ENCODE results near the gene FER. TPM values are rescaled to one million over a fixed set of nuclear protein-coding genes. Genes with fewer than 3 reads are reported as not detected.
"Not testable (repeated sequence)": the region's sequence is repeated elsewhere in the genome, so short reads cannot be mapped to it uniquely, and the experiment has no call there.

Gene FER
- total RNA-seq, 1 experiment from 2014 or later, result 16.4 TPM

DNA sequence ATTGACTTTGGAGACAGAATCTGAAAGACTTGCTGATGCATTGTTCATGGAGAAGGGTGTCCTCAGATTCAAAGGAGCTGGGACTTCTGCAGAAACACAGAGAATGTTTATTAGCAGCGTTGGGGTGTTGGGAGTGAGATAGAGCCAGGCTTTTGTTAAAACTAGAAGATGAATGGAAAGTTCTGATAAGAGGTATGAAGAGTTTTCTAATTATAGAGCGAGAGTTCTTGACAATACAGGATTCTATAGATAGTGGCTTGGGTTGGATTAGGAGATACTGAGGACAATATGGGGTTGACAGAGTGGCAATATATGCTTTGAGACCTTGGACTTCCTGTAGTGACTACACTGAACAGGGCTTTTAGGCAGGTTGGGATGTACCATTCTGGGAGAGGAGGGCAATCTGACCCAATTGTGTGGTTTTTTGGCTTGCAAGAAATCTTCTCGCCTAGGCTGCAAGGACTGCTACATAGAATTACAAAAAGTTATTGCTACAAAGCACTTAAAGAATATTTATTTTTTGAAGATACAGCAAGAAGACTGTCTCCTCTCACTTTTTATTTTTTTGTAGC is 83.1 kb downstream of the FER start:
- Histone ChIP-seq H3K27ac (ENCODE audit: low read depth, low read length, poor library complexity, severe bottlenecking) (no peak overlapping the region), H3K9me3 (ENCODE audit: low read depth, low read length, poor library complexity, severe bottlenecking) (no peaks in the 10 kb centered on the region), H3K4me1 (ENCODE audit: insufficient read depth, low read length, poor library complexity, severe bottlenecking) (no peaks in the 10 kb centered on the region), H3K27me3 (replicated peaks; ENCODE audit: insufficient read depth, low read depth, low read length, poor library complexity) (no peaks in the 10 kb centered on the region), H3K36me3 (ENCODE audit: insufficient read depth, low read length, poor library complexity, severe bottlenecking) (no peaks in the 10 kb centered on the region), H3K4me3 (ENCODE audit: low read depth, low read length, poor library complexity, severe bottlenecking) (no peak overlapping the region)
- intact Hi-C loops (cut with micrococcal nuclease; ENCODE audit: unreplicated experiment), result no loop called here
- POLR2A ChIA-PET (ENCODE audit: low non-redundant PET), result no interaction called here
- CTCF ChIA-PET, result no interaction called here
- no TSS peak for BruUV-seq (replicated peaks)
- TF ChIP-seq EZH2 (IDR thresholded peaks at IDR 0.05; ENCODE audit: borderline replicate concordance, low read depth, low read length, poor library complexity, severe bottlenecking), result no peak
- TF ChIP-seq, protein P1, sequence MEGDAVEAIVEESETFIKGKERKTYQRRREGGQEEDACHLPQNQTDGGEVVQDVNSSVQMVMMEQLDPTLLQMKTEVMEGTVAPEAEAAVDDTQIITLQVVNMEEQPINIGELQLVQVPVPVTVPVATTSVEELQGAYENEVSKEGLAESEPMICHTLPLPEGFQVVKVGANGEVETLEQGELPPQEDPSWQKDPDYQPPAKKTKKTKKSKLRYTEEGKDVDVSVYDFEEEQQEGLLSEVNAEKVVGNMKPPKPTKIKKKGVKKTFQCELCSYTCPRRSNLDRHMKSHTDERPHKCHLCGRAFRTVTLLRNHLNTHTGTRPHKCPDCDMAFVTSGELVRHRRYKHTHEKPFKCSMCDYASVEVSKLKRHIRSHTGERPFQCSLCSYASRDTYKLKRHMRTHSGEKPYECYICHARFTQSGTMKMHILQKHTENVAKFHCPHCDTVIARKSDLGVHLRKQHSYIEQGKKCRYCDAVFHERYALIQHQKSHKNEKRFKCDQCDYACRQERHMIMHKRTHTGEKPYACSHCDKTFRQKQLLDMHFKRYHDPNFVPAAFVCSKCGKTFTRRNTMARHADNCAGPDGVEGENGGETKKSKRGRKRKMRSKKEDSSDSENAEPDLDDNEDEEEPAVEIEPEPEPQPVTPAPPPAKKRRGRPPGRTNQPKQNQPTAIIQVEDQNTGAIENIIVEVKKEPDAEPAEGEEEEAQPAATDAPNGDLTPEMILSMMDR (conservative IDR thresholded peaks at IDR 0.05; ENCODE audit: low read depth, low read length), result no peak
- DNase-seq (ENCODE audit: low spot score), result no peak

DNA sequence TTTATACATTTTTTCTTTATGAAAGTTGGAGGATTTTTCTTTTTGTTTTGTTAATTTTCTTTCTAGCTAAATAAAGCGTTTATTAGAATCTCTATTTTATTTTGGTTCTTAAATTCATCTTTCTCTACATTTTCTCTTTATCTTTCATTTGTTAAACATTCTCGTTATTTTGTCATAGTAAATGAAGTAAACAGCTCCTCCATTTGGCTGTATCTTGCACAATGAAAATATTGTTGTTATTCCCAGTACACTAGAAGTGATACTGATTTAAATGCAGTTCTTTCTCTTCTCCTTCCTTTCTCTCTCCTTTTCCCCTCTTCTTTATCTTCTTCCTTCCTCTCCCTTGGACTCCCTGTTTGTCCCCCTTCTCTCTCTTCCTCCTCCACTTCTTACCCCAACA is 88.8 kb downstream of the FER start:
- ChIA-PET CTCF (no interaction called here), POLR2A (ENCODE audit: low non-redundant PET) (no interaction called here)

DNA sequence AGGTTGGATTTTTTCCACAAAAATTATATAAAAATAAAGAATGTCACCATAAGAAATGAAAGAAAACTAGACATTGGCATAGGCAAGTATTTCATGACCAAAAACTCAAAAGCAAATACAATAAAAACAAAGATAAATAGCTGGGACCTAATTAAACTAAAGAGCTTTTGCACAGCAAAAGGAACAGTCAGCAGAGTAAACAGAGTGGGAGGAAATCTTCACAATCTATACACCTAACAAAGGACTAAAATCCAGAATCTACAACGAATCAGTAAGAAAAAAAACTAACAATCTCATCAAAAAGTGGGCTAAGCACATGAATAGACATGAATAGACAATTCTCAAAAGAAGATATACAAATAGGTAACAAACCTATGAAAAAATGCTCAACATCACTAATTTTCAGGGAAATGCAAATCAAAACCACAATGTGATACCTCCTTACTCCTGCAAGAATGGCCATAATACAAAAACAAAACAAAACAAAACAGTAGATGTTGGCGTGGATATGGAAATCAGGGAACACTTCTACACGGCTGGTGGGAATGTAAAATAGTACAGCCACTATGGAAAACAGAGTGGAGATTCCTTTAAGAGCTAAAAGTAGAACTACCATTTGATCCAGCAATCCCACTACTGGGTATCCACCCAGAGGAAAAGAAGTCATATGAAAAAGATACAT is 94.7 kb downstream of the FER start:
- DNase-seq (ENCODE audit: low spot score); POLR2A ChIA-PET (ENCODE audit: low non-redundant PET); H3K36me3 ChIP-seq (ENCODE audit: insufficient read depth, low read length, poor library complexity, severe bottlenecking); H3K27me3 ChIP-seq (replicated peaks; ENCODE audit: insufficient read depth, low read depth, low read length, poor library complexity); H3K4me3 ChIP-seq (ENCODE audit: low read depth, low read length, poor library complexity, severe bottlenecking); intact Hi-C loops (cut with micrococcal nuclease; ENCODE audit: unreplicated experiment); H3K9me3 ChIP-seq (ENCODE audit: low read depth, low read length, poor library complexity, severe bottlenecking); H3K27ac ChIP-seq (ENCODE audit: low read depth, low read length, poor library complexity, severe bottlenecking); CTCF ChIA-PET; BruUV-seq (replicated peaks); H3K4me1 ChIP-seq (ENCODE audit: insufficient read depth, low read length, poor library complexity, severe bottlenecking): not testable (repeated sequence)

More for the DNA sequence above, 88.8 kb downstream of the FER start:
- H3K27me3 ChIP-seq (replicated peaks; ENCODE audit: insufficient read depth, low read depth, low read length, poor library complexity), result no peaks in the 10 kb centered on the region
- BruUV-seq (replicated peaks), result no TSS peak
- DNase-seq (ENCODE audit: low spot score), result no peak
- no peak overlapping the region for H3K27ac ChIP-seq (ENCODE audit: low read depth, low read length, poor library complexity, severe bottlenecking)
- TF ChIP-seq EZH2 (IDR thresholded peaks at IDR 0.05; ENCODE audit: borderline replicate concordance, low read depth, low read length, poor library complexity, severe bottlenecking), result no peak
- intact Hi-C loops (cut with micrococcal nuclease; ENCODE audit: unreplicated experiment), result no loop called here
- H3K36me3 ChIP-seq (ENCODE audit: insufficient read depth, low read length, poor library complexity, severe bottlenecking), result no peaks in the 10 kb centered on the region
- H3K9me3 ChIP-seq (ENCODE audit: low read depth, low read length, poor library complexity, severe bottlenecking), result no peaks in the 10 kb centered on the region
- no peaks in the 10 kb centered on the region for H3K4me1 ChIP-seq (ENCODE audit: insufficient read depth, low read length, poor library complexity, severe bottlenecking)
- no peak overlapping the region for H3K4me3 ChIP-seq (ENCODE audit: low read depth, low read length, poor library complexity, severe bottlenecking)

DNA sequence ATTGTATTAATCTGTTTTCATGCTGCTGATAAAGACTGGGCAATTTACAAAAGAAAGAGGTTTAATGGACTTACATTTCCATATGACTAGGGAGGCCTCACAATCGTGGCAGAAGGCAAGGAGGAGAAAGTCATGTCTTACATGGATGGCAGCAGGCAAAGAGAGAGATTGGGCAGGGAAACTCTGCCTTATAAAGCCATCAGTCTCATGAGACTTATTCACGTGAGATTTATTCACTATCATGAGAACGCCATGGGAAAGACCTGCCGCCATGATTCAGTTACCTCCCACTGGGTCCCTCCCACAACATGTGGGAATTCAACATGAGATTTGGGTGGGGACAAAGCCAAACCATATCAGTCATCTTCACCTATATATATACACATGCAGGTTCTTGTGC is 103.4 kb downstream of the FER start:
- H3K4me1 ChIP-seq (ENCODE audit: insufficient read depth, low read length, poor library complexity, severe bottlenecking); DNase-seq (ENCODE audit: low spot score); H3K27ac ChIP-seq (ENCODE audit: low read depth, low read length, poor library complexity, severe bottlenecking); H3K4me3 ChIP-seq (ENCODE audit: low read depth, low read length, poor library complexity, severe bottlenecking); H3K36me3 ChIP-seq (ENCODE audit: insufficient read depth, low read length, poor library complexity, severe bottlenecking); POLR2A ChIA-PET (ENCODE audit: low non-redundant PET); H3K9me3 ChIP-seq (ENCODE audit: low read depth, low read length, poor library complexity, severe bottlenecking); H3K27me3 ChIP-seq (replicated peaks; ENCODE audit: insufficient read depth, low read depth, low read length, poor library complexity); intact Hi-C loops (cut with micrococcal nuclease; ENCODE audit: unreplicated experiment); BruUV-seq (replicated peaks); CTCF ChIA-PET: not testable (repeated sequence)

All from A673 (cell line).